Activated CD8-positive, alpha-beta memory T cell treated with anti-CD3 and anti-CD28 coated beads, Interleukin-2, amount 50 U/mL, for 24 hours (primary cell): ENCODE data around the gene CD300A.

ENCODE experiments used
- DNase-seq: peaks from one replicate; pipeline ENCODE4 v3.0.0-alpha.2; 2020; ENCODE audit errors: extremely low read depth

Gene CD300A

GRCh38 chr17:74454197-74455024 is 12.0 kb upstream of the CD300A start:
- no peak for DNase-seq

GRCh38 chr17:74455025-74455545 is 11.3 kb upstream of the CD300A start:
- no peak for DNase-seq

- DNase-seq: no peak
Observed at GRCh38 chr17:74455821-74456220, 10.6 kb upstream of the CD300A start.

GRCh38 chr17:74457146-74457819 is 9.2 kb upstream of the CD300A start:
- no peak for DNase-seq

- no peak for DNase-seq
Observed at GRCh38 chr17:74457820-74458166, 8.6 kb upstream of the CD300A start.

- no peak for DNase-seq
Observed at GRCh38 chr17:74458835-74459234, 7.6 kb upstream of the CD300A start.

GRCh38 chr17:74459622-74460021 is 6.8 kb upstream of the CD300A start:
- DNase-seq: no peak

GRCh38 chr17:74460241-74460640 is 6.2 kb upstream of the CD300A start:
- no peak for DNase-seq

GRCh38 chr17:74460996-74461395 is 5.4 kb upstream of the CD300A start:
- DNase-seq: no peak

GRCh38 chr17:74461611-74462010 is 4.8 kb upstream of the CD300A start:
- no peak for DNase-seq

- no peak for DNase-seq
Observed at GRCh38 chr17:74464730-74465377, 1.6 kb upstream of the CD300A start.

- no peak for DNase-seq
Observed at GRCh38 chr17:74465378-74466110, 890 bp upstream of the CD300A start.

GRCh38 chr17:74466828-74467184 is 372 bp downstream of the CD300A start:
- no peak for DNase-seq

GRCh38 chr17:74467221-74467951 is 952 bp downstream of the CD300A start:
- no peak for DNase-seq

- no peak for DNase-seq
Observed at GRCh38 chr17:74471341-74471740, 4.9 kb downstream of the CD300A start.

GRCh38 chr17:74472890-74473289 is 6.5 kb downstream of the CD300A start:
- DNase-seq: no peak

GRCh38 chr17:74473294-74473693 is 6.9 kb downstream of the CD300A start:
- no peak for DNase-seq

- no peak for DNase-seq
Observed at GRCh38 chr17:74474043-74474792, 7.8 kb downstream of the CD300A start.

- no peak for DNase-seq
Observed at GRCh38 chr17:74475189-74475588, 8.8 kb downstream of the CD300A start.

GRCh38 chr17:74477411-74477810 is 11.0 kb downstream of the CD300A start:
- DNase-seq: no peak
